Calu3 (cell line): Measurements from ENCODE around the gene NDUFB5. TPM values are rescaled to one million over a fixed set of nuclear protein-coding genes. Genes with fewer than 3 reads are reported as not detected.

Source experiments
- BruUV-seq: library from RNA; stranded (reverse); fragments of 400-500 nt; replicated peaks from 2 replicates; lab custom pipeline; 2021; lab: Mats Ljungman, UMichigan
- CTCF ChIA-PET: fragments of 300-600 bp; sonication (Branson Sonifier 250); formaldehyde crosslinking; loops from one replicate; lab custom pipeline; 2022; ENCODE audit warnings: antibody characterized with exemption; lab: Charles Lee
- DNase-seq: peaks from one replicate; pipeline ENCODE4 v3.0.0; 2022
- H3K27ac Mint-ChIP-seq: one replicate; pipeline ENCODE4 v1.8.0; 2022; ENCODE audit warnings: mixed read lengths; ENCODE audit not compliant: unreplicated experiment
- H3K27me3 Mint-ChIP-seq: one replicate; pipeline ENCODE4 v1.8.0; 2022; ENCODE audit warnings: mixed read lengths; ENCODE audit not compliant: unreplicated experiment
- H3K36me3 Mint-ChIP-seq: one replicate; pipeline ENCODE4 v1.8.0; 2022; ENCODE audit warnings: mild to moderate bottlenecking, moderate library complexity, mixed read lengths; ENCODE audit not compliant: insufficient read depth, unreplicated experiment
- H3K4me1 Mint-ChIP-seq: one replicate; pipeline ENCODE4 v1.8.0; 2022; ENCODE audit warnings: mild to moderate bottlenecking, low read depth, mixed read lengths; ENCODE audit not compliant: unreplicated experiment
- H3K4me3 Mint-ChIP-seq: one replicate; pipeline ENCODE4 v1.8.0; 2022; ENCODE audit warnings: mild to moderate bottlenecking, low read depth, moderate library complexity, mixed read lengths; ENCODE audit not compliant: unreplicated experiment
- H3K9me3 Mint-ChIP-seq: one replicate; pipeline ENCODE4 v1.8.0; 2022; ENCODE audit warnings: low read depth, mixed read lengths; ENCODE audit not compliant: unreplicated experiment
- CTCF ChIP-seq: fragments of 200-600 bp; IDR thresholded peaks from one replicate; pipeline ENCODE4 v1.8.0; 2022; ENCODE audit warnings: antibody characterized with exemption; ENCODE audit not compliant: unreplicated experiment
- intact Hi-C: fragments of 100-400 bp; cut with micrococcal nuclease; formaldehyde crosslinking; loops from one replicate; pipeline ENCODE4 v1.10.0; 2022; ENCODE audit not compliant: unreplicated experiment
- total RNA-seq: library from RNA; stranded (reverse); gene quantifications from 2 replicates; pipeline ENCODE4 v1.2.3, GENCODE V29; 2022

The NDUFB5 gene
- total RNA-seq, 1 experiment from 2014 or later = 146 TPM

GRCh38 chr3:179670311-179670710 is 65.7 kb downstream of the NDUFB5 start:
- H3K4me1 Mint-ChIP-seq = peaks cover 17% of the 10 kb centered on the region
- H3K27ac Mint-ChIP-seq = peak overlapping the region; percentile 1
- H3K9me3 Mint-ChIP-seq = peaks cover 3% of the 10 kb centered on the region
- no peak overlapping the region for H3K4me3 Mint-ChIP-seq
- no peak for TF ChIP-seq CTCF
- CTCF ChIA-PET = interaction anchor here (0.6 kb wide), 1 partner anchor 41 kb away, joined by 3 read pairs; no protein-coding TSS in a partner anchor
- BruUV-seq = no TSS peak
- H3K27me3 Mint-ChIP-seq = no peaks in the 10 kb centered on the region
- intact Hi-C loops = no loop called here
- no peak for DNase-seq
- no peaks in the 10 kb centered on the region for H3K36me3 Mint-ChIP-seq

GRCh38 chr3:179671309-179671708 is 66.7 kb downstream of the NDUFB5 start:
- intact Hi-C loops = no loop called here
- H3K27me3 Mint-ChIP-seq = no peaks in the 10 kb centered on the region
- BruUV-seq = no TSS peak
- DNase-seq = no peak
- H3K4me1 Mint-ChIP-seq = peaks cover 17% of the 10 kb centered on the region
- no peak overlapping the region for H3K4me3 Mint-ChIP-seq
- TF ChIP-seq CTCF = no peak
- H3K27ac Mint-ChIP-seq = no peak overlapping the region
- H3K36me3 Mint-ChIP-seq = no peaks in the 10 kb centered on the region
- peaks cover 3% of the 10 kb centered on the region for H3K9me3 Mint-ChIP-seq
- CTCF ChIA-PET = no interaction called here

GRCh38 chr3:179671747-179672242 is 67.2 kb downstream of the NDUFB5 start:
- intact Hi-C loops = no loop called here

GRCh38 chr3:179672918-179673317 is 68.3 kb downstream of the NDUFB5 start:
- CTCF ChIA-PET = interaction anchor here (0.9 to 1.6 kb wide), 5 partner anchors 9 to 60 kb away, joined by 3 to 7 read pairs (median 4); no protein-coding TSS in a partner anchor
- peaks cover 3% of the 10 kb centered on the region for H3K9me3 Mint-ChIP-seq
- no peak for TF ChIP-seq CTCF
- peaks cover 17% of the 10 kb centered on the region for H3K4me1 Mint-ChIP-seq
- no peaks in the 10 kb centered on the region for H3K27me3 Mint-ChIP-seq
- H3K36me3 Mint-ChIP-seq = no peaks in the 10 kb centered on the region
- H3K4me3 Mint-ChIP-seq = no peak overlapping the region
- intact Hi-C loops = no loop called here
- DNase-seq = peak; percentile 41
- no peak overlapping the region for H3K27ac Mint-ChIP-seq
- BruUV-seq = no TSS peak

More at GRCh38 chr3:179671747-179672242, 67.2 kb downstream of the NDUFB5 start:
- peaks cover 3% of the 10 kb centered on the region for H3K9me3 Mint-ChIP-seq
- peaks cover 17% of the 10 kb centered on the region for H3K4me1 Mint-ChIP-seq
- no peak for TF ChIP-seq CTCF
- no TSS peak for BruUV-seq
- no peak overlapping the region for H3K27ac Mint-ChIP-seq
- DNase-seq = no peak
- H3K4me3 Mint-ChIP-seq = no peak overlapping the region
- CTCF ChIA-PET = interaction anchor here (1.6 kb wide), 1 partner anchor 22 kb away, joined by 7 read pairs; no protein-coding TSS in a partner anchor
- H3K27me3 Mint-ChIP-seq = no peaks in the 10 kb centered on the region
- no peaks in the 10 kb centered on the region for H3K36me3 Mint-ChIP-seq
